Left lobe of liver (tissue), 2 donors: ENCODE data around the gene NDC1. TPM values are rescaled to one million over a fixed set of nuclear protein-coding genes. Genes with fewer than 3 reads are reported as not detected.
"Not testable (repeated sequence)": the region's sequence is repeated elsewhere in the genome, so short reads cannot be mapped to it uniquely, and the experiment has no call there.

Experiments
- ATAC-seq: fragments of 200-7000 bp; cut with Tn5 transposase; one replicate; pipeline ENCODE4 v1.9.1; 2020; ENCODE audit warnings: mild to moderate bottlenecking, moderate library complexity
- DNase-seq: peaks from one replicate; pipeline ENCODE4 v3.0.0-alpha.2; 2020; ENCODE audit warnings: low spot score
- total RNA-seq: library from RNA; stranded (reverse); gene quantifications from one replicate; pipeline ENCODE4 v1.2.1, GENCODE V29; 2021
- donor health status: DM: no; HTN: no; CAD: no; lungs with moderate emphysema.
- donor health status: DM: no; HTN: yes; CAD: no.

The NDC1 gene
- total RNA-seq, 1 donor from 2014 or later: 5.8 TPM

DNA sequence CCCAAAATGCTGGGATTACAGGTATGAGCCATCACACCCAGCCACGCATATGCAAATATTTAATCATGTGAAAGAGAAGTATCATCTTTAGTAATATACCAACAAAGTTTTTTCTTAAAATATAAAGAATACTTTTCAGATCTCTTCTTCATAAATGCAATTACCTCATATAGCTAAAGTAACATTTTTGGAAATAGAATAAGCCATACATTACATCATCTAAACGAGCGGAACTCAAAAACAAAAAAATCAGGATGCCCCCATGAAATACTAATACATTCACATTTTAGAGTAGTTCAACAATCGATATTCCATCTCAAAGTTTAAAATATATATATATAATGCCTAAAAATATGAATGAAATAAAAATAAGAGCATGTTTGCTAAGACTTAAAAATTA is 4.7 kb downstream of the NDC1 start:
- ATAC-seq (no peak), DNase-seq (no peak)

GRCh38 chr1:53826367-53826766 is 11.7 kb downstream of the NDC1 start:
- no peak for ATAC-seq
- no peak for DNase-seq

DNA sequence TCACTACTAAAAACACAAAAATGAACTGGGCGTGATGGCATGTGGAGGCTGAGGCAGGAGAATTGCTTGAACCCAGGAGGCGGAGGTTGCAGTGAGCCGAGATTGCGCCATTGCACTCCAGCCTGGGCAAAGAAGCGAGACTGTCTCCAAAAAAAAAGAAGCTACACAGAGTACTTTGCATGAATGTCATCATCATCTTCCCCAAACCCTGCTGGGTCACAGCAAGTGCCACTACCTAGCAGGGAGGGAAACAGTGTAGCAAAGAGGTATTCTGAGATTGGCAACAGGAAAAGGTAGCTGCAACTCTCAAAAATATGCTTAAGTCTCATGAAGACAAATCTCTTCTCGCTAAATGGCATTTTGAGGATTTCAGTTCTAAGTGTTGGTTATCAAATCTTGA is 12.8 kb downstream of the NDC1 start:
- ATAC-seq: no peak
- no peak for DNase-seq

- no peak for DNase-seq
- no peak for ATAC-seq
These were observed 15.2 kb downstream of the NDC1 start for GRCh38 chr1:53822931-53823330.

GRCh38 chr1:53821380-53821779 is 16.7 kb downstream of the NDC1 start:
- DNase-seq: no peak
- no peak for ATAC-seq

GRCh38 chr1:53819387-53819786 is 18.7 kb downstream of the NDC1 start:
- no peak for ATAC-seq
- DNase-seq: no peak

- not testable (repeated sequence) for ATAC-seq, DNase-seq
These were observed 21.5 kb downstream of the NDC1 start for GRCh38 chr1:53816584-53816983.

- DNase-seq, ATAC-seq: not testable (repeated sequence)
These were observed 22.6 kb downstream of the NDC1 start for GRCh38 chr1:53815484-53815883.

DNA sequence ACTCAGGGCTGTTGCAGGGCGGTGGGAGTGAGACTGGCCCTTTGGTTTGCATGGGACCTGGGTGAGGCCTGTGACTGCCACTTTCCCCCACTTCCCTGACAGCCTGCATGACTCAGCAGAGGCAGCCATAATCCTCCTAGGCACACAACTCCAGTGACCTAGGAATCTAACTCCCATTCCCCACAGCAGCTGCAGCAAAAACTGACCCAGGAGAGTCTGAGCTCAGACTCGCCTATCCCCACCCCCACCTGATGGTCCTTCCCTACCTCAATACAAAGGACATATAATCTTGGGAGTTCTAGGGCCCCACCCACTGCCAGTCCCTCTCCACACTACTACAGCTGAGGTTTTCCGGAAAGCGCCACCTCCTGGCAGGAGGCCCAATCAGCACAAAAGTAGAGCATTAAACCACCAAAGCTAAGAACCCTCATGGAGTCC is 26.7 kb downstream of the NDC1 start:
- DNase-seq (no peak), ATAC-seq (no peak)

GRCh38 chr1:53810497-53810896 is 27.6 kb downstream of the NDC1 start:
- ATAC-seq: no peak

GRCh38 chr1:53810007-53810406 is 28.1 kb downstream of the NDC1 start:
- no peak for DNase-seq
- ATAC-seq: no peak

More at GRCh38 chr1:53810497-53810896, 27.6 kb downstream of the NDC1 start:
- DNase-seq: no peak

- DNase-seq: no peak
- no peak for ATAC-seq
These were observed 30.2 kb downstream of the NDC1 start for GRCh38 chr1:53807916-53808315.

DNA sequence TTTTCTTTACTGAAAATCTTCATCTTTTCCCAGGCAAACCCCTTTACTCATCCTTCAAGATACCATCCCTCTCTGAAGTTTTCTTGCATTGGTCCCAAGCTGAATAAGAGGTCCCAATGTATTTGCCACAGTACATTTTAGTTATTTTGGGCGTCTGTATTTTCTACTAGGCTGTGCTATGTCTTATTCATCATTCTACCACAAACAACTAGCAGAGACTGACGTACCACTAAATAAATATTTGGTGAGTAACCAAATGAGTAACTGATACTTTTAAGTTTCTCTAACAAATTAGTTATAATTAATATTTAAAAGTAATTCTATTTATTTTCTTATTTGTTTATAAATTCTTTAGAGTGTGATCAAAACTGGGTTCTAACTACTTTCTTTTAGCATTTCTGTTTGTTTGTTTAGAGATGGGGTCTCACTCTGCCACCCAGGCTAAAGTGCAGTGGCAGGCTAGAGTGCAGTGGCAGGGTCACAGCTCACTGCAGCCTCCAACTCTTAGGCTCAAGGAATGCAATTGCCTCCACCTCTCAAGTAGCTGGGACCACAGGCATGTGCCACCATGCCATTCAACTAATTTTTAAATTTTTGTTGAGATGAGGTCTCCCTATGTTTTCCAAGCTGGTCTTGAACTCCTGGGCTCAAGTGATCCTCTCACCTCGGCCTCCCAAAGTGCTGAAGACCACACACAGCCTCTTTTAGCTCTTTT is 33.1 kb downstream of the NDC1 start:
- ATAC-seq: no peak
- no peak for DNase-seq

DNA sequence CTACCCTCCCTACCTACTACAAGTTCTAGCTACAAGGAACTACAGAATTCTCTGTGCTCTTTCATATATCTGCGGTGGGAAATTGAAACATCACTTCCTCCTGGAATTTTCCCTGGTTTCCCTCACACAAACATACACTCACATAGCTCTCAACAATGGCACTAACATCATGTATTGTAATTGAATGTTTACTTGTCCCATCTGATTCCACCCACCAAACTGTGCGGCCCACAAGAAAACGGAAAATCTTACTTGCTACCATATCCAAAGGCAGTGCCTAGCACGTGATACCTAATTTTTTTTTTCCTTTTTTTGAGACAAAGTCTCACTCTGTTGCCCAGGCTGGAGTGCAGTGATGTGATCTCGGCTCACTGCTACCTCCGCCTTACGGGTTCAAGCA is 33.9 kb downstream of the NDC1 start:
- DNase-seq (no peak), ATAC-seq (no peak)

- no peak for ATAC-seq
- DNase-seq: no peak
These were observed 37.5 kb downstream of the NDC1 start for GRCh38 chr1:53800621-53801020.

DNA sequence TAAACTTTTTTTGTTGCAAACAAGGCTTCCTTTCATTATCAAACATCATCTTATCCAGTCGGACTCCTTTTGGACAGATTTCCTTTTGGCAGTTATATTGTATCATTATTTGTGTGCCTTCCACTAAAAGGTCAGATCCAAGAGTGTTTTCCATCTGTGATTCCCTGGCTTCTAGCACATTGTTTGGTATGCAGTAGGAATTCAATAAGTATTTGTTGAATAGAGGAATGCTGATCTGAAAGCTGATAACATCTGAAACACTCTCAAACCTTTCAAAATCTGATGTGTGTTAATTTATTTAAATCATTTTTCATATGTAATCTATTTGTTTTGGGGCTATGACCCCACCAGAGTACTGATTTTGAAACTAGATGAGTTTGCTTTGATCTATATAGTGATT is 39.0 kb downstream of the NDC1 start:
- ATAC-seq: no peak
- no peak for DNase-seq

DNA sequence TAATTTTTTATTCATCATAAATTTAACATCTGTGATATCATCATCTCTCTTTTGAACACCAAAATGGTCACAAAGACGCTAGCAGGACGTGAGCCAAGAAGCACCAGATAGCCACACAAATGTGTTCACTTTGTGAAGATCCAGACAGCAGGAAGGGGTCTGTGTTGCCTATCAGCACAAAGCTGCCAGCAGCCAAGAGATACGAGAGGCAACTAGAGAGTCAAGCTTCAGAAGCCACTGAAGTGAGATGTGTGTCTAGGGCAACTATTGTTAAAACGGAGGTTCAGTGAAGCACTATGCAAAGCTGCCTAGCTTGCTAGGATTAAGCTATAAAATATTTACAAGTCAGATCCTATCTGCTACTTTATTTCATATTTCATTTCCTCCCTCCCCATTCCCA is 45.3 kb downstream of the NDC1 start:
- ATAC-seq: no peak
- no peak for DNase-seq

DNA sequence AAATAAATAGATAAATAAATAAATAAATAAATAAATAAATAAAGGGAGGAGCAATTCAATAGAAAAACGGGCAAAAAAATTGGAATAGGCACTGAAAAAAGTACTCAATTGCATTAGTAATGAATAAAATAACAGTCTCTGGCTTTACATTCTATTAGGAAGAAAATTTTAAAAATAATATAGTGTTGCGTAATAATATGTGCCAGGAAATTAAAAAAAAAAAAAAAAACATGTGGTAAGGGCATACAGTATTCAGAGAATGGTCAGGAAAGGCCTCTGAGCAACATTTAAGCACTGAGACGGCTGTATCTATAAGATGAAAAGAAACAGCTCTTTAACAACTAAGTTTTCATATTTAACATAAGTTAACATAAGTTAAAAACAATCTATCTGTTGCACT is 50.4 kb downstream of the NDC1 start:
- ATAC-seq (no peak), DNase-seq (no peak)

DNA sequence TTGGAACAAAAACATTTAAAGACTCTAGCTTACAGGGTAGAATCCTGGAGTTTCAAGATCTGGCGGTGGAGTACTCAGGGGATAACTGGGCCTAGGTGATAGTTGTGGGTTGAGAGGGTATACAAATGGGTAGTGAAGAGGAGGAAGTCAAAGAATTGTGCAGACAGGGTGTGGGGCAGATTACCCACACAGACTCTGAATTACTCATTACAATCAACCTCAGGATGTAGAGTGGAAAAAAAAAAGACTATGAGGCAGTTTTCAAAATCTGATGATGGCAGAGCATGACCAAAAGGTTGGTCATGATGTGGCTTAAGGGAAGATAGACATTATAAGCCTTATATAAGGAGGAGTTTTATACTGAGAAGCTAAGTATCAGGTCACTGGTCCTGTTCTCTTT is 55.0 kb downstream of the NDC1 start:
- DNase-seq: no peak
- no peak for ATAC-seq

- DNase-seq (no peak), ATAC-seq (no peak)
These were observed 56.4 kb downstream of the NDC1 start for GRCh38 chr1:53781654-53782053.

DNA sequence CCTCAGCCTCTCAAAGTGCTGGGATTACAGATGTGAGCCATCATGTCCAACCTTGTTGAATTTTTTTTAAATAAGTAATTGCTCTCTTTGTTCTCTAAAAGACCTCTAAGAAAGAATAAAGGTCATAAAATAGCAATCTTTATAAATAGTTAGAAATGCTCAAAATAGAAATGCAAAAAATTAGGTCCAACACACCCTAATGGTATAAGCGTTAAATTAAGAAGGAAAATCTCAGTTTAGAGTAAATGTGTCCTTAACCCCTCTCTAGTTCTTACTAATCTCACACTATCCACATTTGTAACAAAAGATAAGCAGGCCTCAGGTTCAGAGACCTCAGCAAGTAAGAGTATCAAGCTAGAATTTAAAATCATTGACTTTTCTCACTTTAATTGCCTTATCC is 60.8 kb downstream of the NDC1 start:
- no peak for DNase-seq
- ATAC-seq: no peak

- no peak for ATAC-seq
- no peak for DNase-seq
These were observed 66.4 kb downstream of the NDC1 start for GRCh38 chr1:53771648-53772047.

- ATAC-seq: no peak
These were observed 68.3 kb downstream of the NDC1 start for GRCh38 chr1:53769780-53770179.

More at GRCh38 chr1:53769780-53770179, 68.3 kb downstream of the NDC1 start:
- no peak for DNase-seq
